SK-N-SH (cell line): ENCODE results near the gene GMPR. TPM values are rescaled to one million over a fixed set of nuclear protein-coding genes. Genes with fewer than 3 reads are reported as not detected.
A peak's percentile ranks its signal among the peaks of the same experiment; 100 is the strongest.

ENCODE experiments used
- GATA2 ChIP-seq: sonication (generic); formaldehyde crosslinking; IDR thresholded peaks from 2 replicates; pipeline ENCODE4 v1.5.0; 2020; ENCODE audit warnings: mild to moderate bottlenecking, missing genetic modification reagents
- POLR2AphosphoS5 ChIP-seq: IDR thresholded peaks from 2 replicates; pipeline ENCODE4 v1.6.1; 2012; ENCODE audit warnings: low read depth, low read length
- RAD21 ChIP-seq: IDR thresholded peaks from 2 replicates; pipeline ENCODE4 v1.6.1; 2012; ENCODE audit warnings: mild to moderate bottlenecking, low read length
- RCOR1 ChIP-seq: fragments of 150-350 bp; IDR thresholded peaks from 2 replicates; pipeline ENCODE4 v1.6.1; 2017; ENCODE audit warnings: antibody characterized with exemption, low read length
- SIN3A ChIP-seq: IDR thresholded peaks from 2 replicates; pipeline ENCODE4 v1.6.1; 2012; ENCODE audit warnings: low read depth, mild to moderate bottlenecking, low read length, moderate library complexity, borderline replicate concordance
- polyA plus RNA-seq, 3 experiments: library from polyadenylated mRNA; depleted of rRNA; stranded (reverse); fragments of >200 nt; gene quantifications; 2 replicates each; pipeline ENCODE4 v1.2.3, GENCODE V29; 2012
- TF ChIP-seq, protein P1 (sequence below): IDR thresholded peaks from 2 replicates; pipeline ENCODE4 v1.4.0; 2012; ENCODE audit warnings: low read depth, borderline replicate concordance
- TF ChIP-seq, protein P2 (sequence below): fragments of 200-600 bp; sonication (generic); IDR thresholded peaks from 2 replicates; pipeline ENCODE4 v1.6.1; 2017; ENCODE audit warnings: antibody characterized with exemption, mild to moderate bottlenecking, moderate library complexity
- TF ChIP-seq, protein P3 (sequence below): IDR thresholded peaks from 2 replicates; pipeline ENCODE4 v1.6.1; 2012; ENCODE audit warnings: mild to moderate bottlenecking, low read depth, low read length, moderate library complexity
- TF ChIP-seq, protein P4 (sequence below): fragments of 150-350 bp; IDR thresholded peaks from 2 replicates; pipeline ENCODE4 v1.6.1; 2016; ENCODE audit warnings: mild to moderate bottlenecking, low read depth, low read length

Gene GMPR
- polyA plus RNA-seq, 1 of the 3 experiments (the other 2 are of a cell fraction) = 21.0 TPM

DNA sequence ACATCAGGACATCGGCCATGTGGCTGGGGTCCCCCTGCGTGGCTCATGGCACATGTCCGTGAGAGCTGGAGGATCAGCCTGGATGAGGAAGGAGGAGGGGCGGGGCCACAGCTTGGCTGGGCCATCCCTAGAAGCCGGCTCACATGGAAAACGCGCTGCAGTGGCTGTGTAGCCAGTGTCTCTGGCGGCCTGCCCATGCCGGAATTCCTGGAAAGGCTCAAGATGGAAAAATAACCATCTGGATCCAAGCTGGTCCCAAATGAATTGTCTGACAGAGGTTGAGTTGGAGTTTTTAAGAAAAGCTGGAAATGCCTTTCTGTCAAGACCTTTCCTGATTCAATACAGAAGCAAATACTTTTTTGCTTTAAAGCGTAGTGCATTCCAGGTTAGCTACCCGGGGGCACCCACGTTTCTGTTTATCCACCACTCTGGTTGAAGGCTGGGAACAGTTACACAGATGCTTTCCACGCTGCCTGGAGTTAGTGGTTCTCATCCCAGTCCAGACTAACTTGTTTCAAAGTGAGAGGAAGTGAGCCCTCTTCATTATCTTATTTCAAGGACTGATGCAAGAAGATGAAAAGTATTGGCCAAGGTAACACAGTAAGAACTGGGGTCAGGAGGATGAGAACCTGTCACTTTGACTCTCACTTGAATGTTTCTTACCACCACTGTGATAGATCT, 99.0 kb downstream of the GMPR start (continued):
- TF ChIP-seq, protein P1, sequence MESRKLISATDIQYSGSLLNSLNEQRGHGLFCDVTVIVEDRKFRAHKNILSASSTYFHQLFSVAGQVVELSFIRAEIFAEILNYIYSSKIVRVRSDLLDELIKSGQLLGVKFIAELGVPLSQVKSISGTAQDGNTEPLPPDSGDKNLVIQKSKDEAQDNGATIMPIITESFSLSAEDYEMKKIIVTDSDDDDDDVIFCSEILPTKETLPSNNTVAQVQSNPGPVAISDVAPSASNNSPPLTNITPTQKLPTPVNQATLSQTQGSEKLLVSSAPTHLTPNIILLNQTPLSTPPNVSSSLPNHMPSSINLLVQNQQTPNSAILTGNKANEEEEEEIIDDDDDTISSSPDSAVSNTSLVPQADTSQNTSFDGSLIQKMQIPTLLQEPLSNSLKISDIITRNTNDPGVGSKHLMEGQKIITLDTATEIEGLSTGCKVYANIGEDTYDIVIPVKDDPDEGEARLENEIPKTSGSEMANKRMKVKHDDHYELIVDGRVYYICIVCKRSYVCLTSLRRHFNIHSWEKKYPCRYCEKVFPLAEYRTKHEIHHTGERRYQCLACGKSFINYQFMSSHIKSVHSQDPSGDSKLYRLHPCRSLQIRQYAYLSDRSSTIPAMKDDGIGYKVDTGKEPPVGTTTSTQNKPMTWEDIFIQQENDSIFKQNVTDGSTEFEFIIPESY = 0 out of 2 replicates have a peak, but pooled peaks have one; percentile 43
- TF ChIP-seq SIN3A (peak; percentile 50; the same call in 1 of the 2 replicates), RCOR1 (peak; percentile 87), POLR2AphosphoS5 (peak; percentile 96), GATA2 (CRISPR knock-in tag) (peak; percentile 46), RAD21 (no peak; the same call in 1 of the 2 replicates)
- TF ChIP-seq, protein P2, sequence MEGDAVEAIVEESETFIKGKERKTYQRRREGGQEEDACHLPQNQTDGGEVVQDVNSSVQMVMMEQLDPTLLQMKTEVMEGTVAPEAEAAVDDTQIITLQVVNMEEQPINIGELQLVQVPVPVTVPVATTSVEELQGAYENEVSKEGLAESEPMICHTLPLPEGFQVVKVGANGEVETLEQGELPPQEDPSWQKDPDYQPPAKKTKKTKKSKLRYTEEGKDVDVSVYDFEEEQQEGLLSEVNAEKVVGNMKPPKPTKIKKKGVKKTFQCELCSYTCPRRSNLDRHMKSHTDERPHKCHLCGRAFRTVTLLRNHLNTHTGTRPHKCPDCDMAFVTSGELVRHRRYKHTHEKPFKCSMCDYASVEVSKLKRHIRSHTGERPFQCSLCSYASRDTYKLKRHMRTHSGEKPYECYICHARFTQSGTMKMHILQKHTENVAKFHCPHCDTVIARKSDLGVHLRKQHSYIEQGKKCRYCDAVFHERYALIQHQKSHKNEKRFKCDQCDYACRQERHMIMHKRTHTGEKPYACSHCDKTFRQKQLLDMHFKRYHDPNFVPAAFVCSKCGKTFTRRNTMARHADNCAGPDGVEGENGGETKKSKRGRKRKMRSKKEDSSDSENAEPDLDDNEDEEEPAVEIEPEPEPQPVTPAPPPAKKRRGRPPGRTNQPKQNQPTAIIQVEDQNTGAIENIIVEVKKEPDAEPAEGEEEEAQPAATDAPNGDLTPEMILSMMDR = no peak
- TF ChIP-seq, protein P3, sequence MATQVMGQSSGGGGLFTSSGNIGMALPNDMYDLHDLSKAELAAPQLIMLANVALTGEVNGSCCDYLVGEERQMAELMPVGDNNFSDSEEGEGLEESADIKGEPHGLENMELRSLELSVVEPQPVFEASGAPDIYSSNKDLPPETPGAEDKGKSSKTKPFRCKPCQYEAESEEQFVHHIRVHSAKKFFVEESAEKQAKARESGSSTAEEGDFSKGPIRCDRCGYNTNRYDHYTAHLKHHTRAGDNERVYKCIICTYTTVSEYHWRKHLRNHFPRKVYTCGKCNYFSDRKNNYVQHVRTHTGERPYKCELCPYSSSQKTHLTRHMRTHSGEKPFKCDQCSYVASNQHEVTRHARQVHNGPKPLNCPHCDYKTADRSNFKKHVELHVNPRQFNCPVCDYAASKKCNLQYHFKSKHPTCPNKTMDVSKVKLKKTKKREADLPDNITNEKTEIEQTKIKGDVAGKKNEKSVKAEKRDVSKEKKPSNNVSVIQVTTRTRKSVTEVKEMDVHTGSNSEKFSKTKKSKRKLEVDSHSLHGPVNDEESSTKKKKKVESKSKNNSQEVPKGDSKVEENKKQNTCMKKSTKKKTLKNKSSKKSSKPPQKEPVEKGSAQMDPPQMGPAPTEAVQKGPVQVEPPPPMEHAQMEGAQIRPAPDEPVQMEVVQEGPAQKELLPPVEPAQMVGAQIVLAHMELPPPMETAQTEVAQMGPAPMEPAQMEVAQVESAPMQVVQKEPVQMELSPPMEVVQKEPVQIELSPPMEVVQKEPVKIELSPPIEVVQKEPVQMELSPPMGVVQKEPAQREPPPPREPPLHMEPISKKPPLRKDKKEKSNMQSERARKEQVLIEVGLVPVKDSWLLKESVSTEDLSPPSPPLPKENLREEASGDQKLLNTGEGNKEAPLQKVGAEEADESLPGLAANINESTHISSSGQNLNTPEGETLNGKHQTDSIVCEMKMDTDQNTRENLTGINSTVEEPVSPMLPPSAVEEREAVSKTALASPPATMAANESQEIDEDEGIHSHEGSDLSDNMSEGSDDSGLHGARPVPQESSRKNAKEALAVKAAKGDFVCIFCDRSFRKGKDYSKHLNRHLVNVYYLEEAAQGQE = peak; percentile 81
- TF ChIP-seq, protein P4, sequence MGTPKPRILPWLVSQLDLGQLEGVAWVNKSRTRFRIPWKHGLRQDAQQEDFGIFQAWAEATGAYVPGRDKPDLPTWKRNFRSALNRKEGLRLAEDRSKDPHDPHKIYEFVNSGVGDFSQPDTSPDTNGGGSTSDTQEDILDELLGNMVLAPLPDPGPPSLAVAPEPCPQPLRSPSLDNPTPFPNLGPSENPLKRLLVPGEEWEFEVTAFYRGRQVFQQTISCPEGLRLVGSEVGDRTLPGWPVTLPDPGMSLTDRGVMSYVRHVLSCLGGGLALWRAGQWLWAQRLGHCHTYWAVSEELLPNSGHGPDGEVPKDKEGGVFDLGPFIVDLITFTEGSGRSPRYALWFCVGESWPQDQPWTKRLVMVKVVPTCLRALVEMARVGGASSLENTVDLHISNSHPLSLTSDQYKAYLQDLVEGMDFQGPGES = no peak
